GM12878 (cell line): Measurements from ENCODE around the gene STAG2. TPM values are rescaled to one million over a fixed set of nuclear protein-coding genes. Genes with fewer than 3 reads are reported as not detected.

Experiments used
- ATAC-seq: fragments of 200-7000 bp; cut with Tn5 transposase; 3 replicates; pipeline ENCODE4 v1.9.1; 2020; ENCODE audit warnings: mild to moderate bottlenecking, moderate library complexity
- BruUV-seq: library from RNA; stranded (reverse); fragments of 400-500 nt; replicated peaks from 2 replicates; lab custom pipeline; 2021; lab: Mats Ljungman, UMichigan
- CTCF ChIA-PET: fragments of 300-600 bp; sonication (Branson Sonifier 250); formaldehyde crosslinking; extraction: SDS; loops from one replicate; lab custom pipeline; 2021; ENCODE audit warnings: inconsistent platforms; lab: Yijun Ruan, JAX
- POLR2A ChIA-PET: fragments of 350-600 bp; formaldehyde crosslinking; extraction: SDS; loops from one replicate; lab custom pipeline; 2021; ENCODE audit warnings: inconsistent platforms; lab: Charles Lee
- RAD21 ChIA-PET: fragments of 300-600 bp; sonication (Branson Sonifier 250); formaldehyde crosslinking; loops from one replicate; lab custom pipeline; 2023; ENCODE audit warnings: antibody characterized with exemption; ENCODE audit not compliant: unreplicated experiment; lab: Charles Lee
- SMC1A ChIA-PET: fragments of 300-600 bp; sonication (Branson Sonifier 250); formaldehyde crosslinking; loops from one replicate; lab custom pipeline; 2023; ENCODE audit not compliant: unreplicated experiment, uncharacterized antibody; lab: Charles Lee
- DNase-seq: peaks from one replicate; pipeline ENCODE4 v3.0.0-alpha.2; 2011; ENCODE audit warnings: low read depth, low spot score
- FAIRE-seq: peaks from 3 replicates; lab custom pipeline; 2011; peaks lifted over from hg19 to GRCh38; lab: Jason Lieb, UNC
- H2AFZ ChIP-seq: 2 replicates; pipeline ENCODE4 v1.6.0; 2011; ENCODE audit warnings: low read depth, low read length, control low read depth; ENCODE audit not compliant: control insufficient read depth
- H3K27ac ChIP-seq: 2 replicates; pipeline ENCODE4 v1.5.1; 2011; ENCODE audit warnings: control low read depth; ENCODE audit not compliant: control insufficient read depth, insufficient read depth
- H3K27me3 ChIP-seq, 2 experiments: replicated peaks in 1 of 2; 2 replicates each; pipeline versions ENCODE4 v1.6.0 to v1.6.1; 2011; ENCODE audit warnings: low read length in 1 of 2; ENCODE audit not compliant: control insufficient read depth in 2 of 2, insufficient read depth in 2 of 2
- H3K36me3 ChIP-seq, 2 experiments: 2 replicates each; pipeline ENCODE4 v1.5.1; 2011; ENCODE audit warnings: low read length in 1 of 2; ENCODE audit not compliant: control insufficient read depth in 2 of 2, insufficient read depth in 2 of 2
- H3K4me1 ChIP-seq: 2 replicates; pipeline ENCODE4 v1.6.1; 2011; ENCODE audit warnings: mild to moderate bottlenecking, low read length, moderate library complexity, mixed read lengths; ENCODE audit not compliant: control insufficient read depth, insufficient read depth
- H3K4me2 ChIP-seq: 2 replicates; pipeline ENCODE4 v1.6.0; 2011; ENCODE audit warnings: control low read depth; ENCODE audit not compliant: control insufficient read depth, insufficient read depth
- H3K4me3 ChIP-seq: fragments of 200-600 bp; sonication (generic); 2 replicates; pipeline ENCODE4 v1.5.1; 2016
- H3K79me2 ChIP-seq: 2 replicates; pipeline ENCODE4 v1.6.0; 2011; ENCODE audit warnings: low read length; ENCODE audit not compliant: control insufficient read depth, insufficient read depth
- H3K9ac ChIP-seq: 2 replicates; pipeline ENCODE4 v1.8.0; 2011; ENCODE audit warnings: low read length, control low read depth, mixed read lengths; ENCODE audit not compliant: control insufficient read depth, insufficient read depth
- H3K9me3 ChIP-seq: replicated peaks from 3 replicates; pipeline ENCODE4 v1.5.1; 2011; ENCODE audit warnings: mild to moderate bottlenecking, low read length; ENCODE audit not compliant: control insufficient read depth, insufficient read depth
- H4K20me1 ChIP-seq: 2 replicates; pipeline ENCODE4 v1.6.0; 2011; ENCODE audit not compliant: control insufficient read depth, insufficient read depth
- ATF2 ChIP-seq: IDR thresholded peaks from 2 replicates; pipeline ENCODE4 v1.6.1; 2012; ENCODE audit warnings: low read length, inconsistent platforms
- CBFB ChIP-seq: IDR thresholded peaks from 2 replicates; pipeline ENCODE4 v1.6.1; 2016; ENCODE audit warnings: antibody characterized with exemption, low read depth
- CREM ChIP-seq: IDR thresholded peaks from 2 replicates; pipeline ENCODE4 v1.6.1; 2014; ENCODE audit warnings: antibody characterized with exemption, low read depth
- EZH2 ChIP-seq: IDR thresholded peaks from 2 replicates; pipeline ENCODE4 v1.6.1; 2012; ENCODE audit warnings: low read depth, mild to moderate bottlenecking, control low read depth, inconsistent platforms, low read length, borderline replicate concordance; ENCODE audit not compliant: control insufficient read depth
- whole genome bisulfite sequencing: methylation state at CpG from one replicate; pipeline ENCODE4 v1.1.6; 2016; ENCODE audit warnings: low lambda C conversion rate; ENCODE audit not compliant: insufficient replicate concordance, insufficient coverage; ENCODE audit errors: missing lambda C conversion rate; 5-methylcytosine and 5-hydroxymethylcytosine counted together
- in situ Hi-C: fragments of 300-500 bp; cut with MboI; formaldehyde crosslinking; loops from 9 replicates; pipeline ENCODE4 v1.14.3; 2018; ENCODE audit warnings: mixed read lengths
- intact Hi-C: fragments of 100-400 bp; cut with micrococcal nuclease; formaldehyde crosslinking; loops from one replicate; pipeline ENCODE4 v1.14.2; 2022; ENCODE audit not compliant: unreplicated experiment
- polyA plus RNA-seq, 11 experiments: library from polyadenylated mRNA; depleted of rRNA in 4 of 11; unstranded in 6 of 11; stranded (reverse) in 5 of 11; fragments of >200 nt; fragmentation: Nextera tagmentation in 4 of 11; fragmentation: Illumina TruSeq in 1 of 11; extraction: Ambion mirVana in 4 of 11; extraction: Trizol in 1 of 11; gene quantifications; 1 replicate in 1 of 11; 2 replicates in 10 of 11; pipeline versions ENCODE4 v1.2.1 to v1.2.3, GENCODE V29; 2011 to 2016; ENCODE audit warnings: inconsistent platforms in 2 of 11, missing spikeins in 2 of 11, low read depth in 1 of 11
- total RNA-seq, 4 experiments: library from RNA; depleted of rRNA in 3 of 4; stranded (reverse); fragments of >200 nt in 3 of 4; fragmentation: Illumina TruSeq in 1 of 4; extraction: Trizol in 1 of 4; gene quantifications; 2 replicates each; pipeline versions ENCODE4 v1.2.1 to v1.2.3, GENCODE V29; 2013 to 2021

Gene STAG2
- total and polyA plus RNA-seq, 10 of the 15 experiments (the other 5 are each of a cell fraction or from before 2014, with no cell fraction given), result 26.9 to 84.2 (median 46.7) TPM

GRCh38 chrX:123988423-123989111, 27.1 kb downstream of the STAG2 start:
- no peaks in the 10 kb centered on the region for H3K4me1 ChIP-seq
- H4K20me1 ChIP-seq, result no peaks in the 10 kb centered on the region; the same call in 1 of the 2 replicates
- ChIA-PET POLR2A (no interaction called here), RAD21 (no interaction called here), CTCF (no interaction called here), SMC1A (no interaction called here)
- no peak overlapping the region for H2AFZ ChIP-seq
- H3K4me2 ChIP-seq, result no peak overlapping the region
- no peak for DNase-seq
- in situ Hi-C loops, result no loop called here
- H3K36me3 ChIP-seq, result no peaks in the 10 kb centered on the region
- no peak for ATAC-seq
- FAIRE-seq, result no peak
- no peaks in the 10 kb centered on the region; the same call in 2 of the 3 replicates for H3K9me3 ChIP-seq
- H3K4me3 ChIP-seq, result no peak overlapping the region
- H3K27me3 ChIP-seq, result no peaks in the 10 kb centered on the region
- intact Hi-C loops, result no loop called here
- TF ChIP-seq CREM, result no peak
- H3K79me2 ChIP-seq, result peaks cover 70% of the 10 kb centered on the region
- no TSS peak for BruUV-seq
- H3K9ac ChIP-seq, result no peak overlapping the region
- no peak overlapping the region for H3K27ac ChIP-seq
- 44% methylated on average over 1 of the region's 1 CpG for WGBS

- Histone ChIP-seq H2AFZ (no peak overlapping the region), H3K4me3 (no peak overlapping the region)
- no peak for DNase-seq
- POLR2A ChIA-PET, result no interaction called here
- TF ChIP-seq ATF2, result no peak
- no peak for TF ChIP-seq EZH2
- TF ChIP-seq CBFB, result no peak
- TF ChIP-seq, all 136 proteins: peak for 0
- CTCF ChIA-PET, result no interaction called here
- Histone ChIP-seq H3K9ac (no peak overlapping the region), H3K4me2 (no peak overlapping the region), H4K20me1 (no peaks in the 10 kb centered on the region; the same call in 1 of the 2 replicates), H3K27me3 (no peaks in the 10 kb centered on the region), H3K36me3 (no peaks in the 10 kb centered on the region; a peak in 1 of 4 replicates), H3K79me2 (peaks cover 73% of the 10 kb centered on the region), H3K9me3 (no peaks in the 10 kb centered on the region; the same call in 2 of the 3 replicates), H3K27ac (no peak overlapping the region), H3K4me1 (no peaks in the 10 kb centered on the region)
- in situ Hi-C loops (no loop called here), intact Hi-C loops (no loop called here)
- no peak for ATAC-seq
- no peak for FAIRE-seq
- no TSS peak for BruUV-seq
- SMC1A ChIA-PET, result no interaction called here
- RAD21 ChIA-PET, result no interaction called here
- WGBS, result 45% methylated on average over 1 of the region's 1 CpG
These were observed 27.7 kb downstream of the STAG2 start for GRCh38 chrX:123989235-123989634.
